H9 (cell line): ENCODE measurements around the gene ABCF2. TPM values are rescaled to one million over a fixed set of nuclear protein-coding genes. Genes with fewer than 3 reads are reported as not detected.

ENCODE experiments used
- DNase-seq: peaks from one replicate; pipeline ENCODE4 v3.0.0-alpha.2; 2017
- H2AFZ ChIP-seq: one replicate; pipeline ENCODE4 v1.6.1; 2013; ENCODE audit warnings: mild to moderate bottlenecking, low read length, control low read depth, moderate library complexity
- H2AK5ac ChIP-seq: 2 replicates; pipeline ENCODE4 v1.6.1; 2013; ENCODE audit warnings: low read length, control low read depth, mixed read lengths; ENCODE audit not compliant: insufficient read length
- H2BK120ac ChIP-seq: one replicate; pipeline ENCODE4 v1.6.1; 2013; ENCODE audit warnings: low read depth, mild to moderate bottlenecking, low read length, control low read depth, inconsistent platforms; ENCODE audit not compliant: poor library complexity, severe bottlenecking
- H2BK12ac ChIP-seq: 2 replicates; pipeline ENCODE4 v1.6.1; 2013; ENCODE audit warnings: low read length, control low read depth, mixed read lengths, low read depth; ENCODE audit not compliant: insufficient read length
- H2BK15ac ChIP-seq: 2 replicates; pipeline ENCODE4 v1.6.1; 2013; ENCODE audit warnings: low read depth, low read length, control low read depth
- H2BK20ac ChIP-seq: one replicate; pipeline ENCODE4 v1.6.1; 2013; ENCODE audit warnings: low read depth, mild to moderate bottlenecking, low read length, control low read depth, inconsistent platforms; ENCODE audit not compliant: poor library complexity, severe bottlenecking
- H2BK5ac ChIP-seq: 2 replicates; pipeline ENCODE4 v1.6.1; 2013; ENCODE audit warnings: low read length, control low read depth, mixed read lengths; ENCODE audit not compliant: insufficient read length
- H3K14ac ChIP-seq: 2 replicates; pipeline ENCODE4 v1.6.1; 2013; ENCODE audit warnings: low read length, control low read depth; ENCODE audit not compliant: insufficient read depth
- H3K18ac ChIP-seq: 2 replicates; pipeline ENCODE4 v1.6.1; 2013; ENCODE audit warnings: low read depth, mild to moderate bottlenecking, mixed read lengths, low read length, control low read depth; ENCODE audit not compliant: insufficient read length
- H3K23ac ChIP-seq: 2 replicates; pipeline ENCODE4 v1.6.1; 2013; ENCODE audit warnings: low read length, control low read depth, mixed read lengths, low read depth; ENCODE audit not compliant: insufficient read length
- H3K23me2 ChIP-seq: 2 replicates; pipeline ENCODE4 v1.6.1; 2013; ENCODE audit warnings: low read depth, mild to moderate bottlenecking, mixed read lengths, low read length, control low read depth; ENCODE audit not compliant: insufficient read length, poor library complexity, severe bottlenecking
- H3K27ac ChIP-seq: 2 replicates; pipeline ENCODE4 v1.5.1; 2013; ENCODE audit warnings: low read length, control low read depth, mixed read lengths, low read depth; ENCODE audit not compliant: insufficient read length
- H3K27me3 ChIP-seq: 2 replicates; pipeline ENCODE4 v1.6.1; 2013; ENCODE audit warnings: low read length, control low read depth, inconsistent platforms; ENCODE audit not compliant: insufficient read depth
- H3K4ac ChIP-seq: 2 replicates; pipeline ENCODE4 v1.6.1; 2013; ENCODE audit warnings: low read depth, mild to moderate bottlenecking, control low read depth, inconsistent platforms, low read length, moderate library complexity
- H3K4me1 ChIP-seq: 2 replicates; pipeline ENCODE4 v1.6.1; 2013; ENCODE audit warnings: low read length, control low read depth, inconsistent platforms; ENCODE audit not compliant: insufficient read depth
- H3K4me2 ChIP-seq: 2 replicates; pipeline ENCODE4 v1.6.1; 2013; ENCODE audit warnings: low read length, control low read depth, mixed read lengths; ENCODE audit not compliant: insufficient read length, insufficient read depth
- H3K56ac ChIP-seq: 2 replicates; pipeline ENCODE4 v1.6.1; 2013; ENCODE audit warnings: low read depth, mild to moderate bottlenecking, mixed read lengths, low read length, control low read depth; ENCODE audit not compliant: insufficient read length
- H3K79me1 ChIP-seq: 2 replicates; pipeline ENCODE4 v1.6.1; 2013; ENCODE audit warnings: low read depth, mild to moderate bottlenecking, moderate library complexity, low read length, control low read depth, inconsistent platforms; ENCODE audit not compliant: insufficient read depth, poor library complexity, severe bottlenecking
- H3K79me2 ChIP-seq: 2 replicates; pipeline ENCODE4 v1.6.1; 2013; ENCODE audit warnings: low read length, control low read depth, inconsistent platforms; ENCODE audit not compliant: insufficient read depth
- H3K9ac ChIP-seq: 2 replicates; pipeline ENCODE4 v1.6.1; 2013; ENCODE audit warnings: low read length, control low read depth, mixed read lengths; ENCODE audit not compliant: insufficient read length; ENCODE audit errors: extremely low read depth
- H3K9me3 ChIP-seq: one replicate; pipeline ENCODE4 v1.6.1; 2013; ENCODE audit warnings: low read depth, low read length, inconsistent platforms; ENCODE audit not compliant: control insufficient read depth
- H3T11ph ChIP-seq: one replicate; pipeline ENCODE4 v1.6.1; 2013; ENCODE audit warnings: mild to moderate bottlenecking, low read length, control low read depth, inconsistent platforms
- H4K20me1 ChIP-seq: one replicate; pipeline ENCODE4 v1.6.1; 2013; ENCODE audit not compliant: control insufficient read depth, insufficient read length, insufficient read depth
- H4K5ac ChIP-seq: 2 replicates; pipeline ENCODE4 v1.6.1; 2013; ENCODE audit warnings: low read depth, mild to moderate bottlenecking, mixed read lengths, low read length, control low read depth; ENCODE audit not compliant: insufficient read length
- H4K8ac ChIP-seq: replicated peaks from 2 replicates; pipeline ENCODE4 v1.6.1; 2013; ENCODE audit warnings: low read length, control low read depth, mixed read lengths, low read depth; ENCODE audit not compliant: insufficient read length
- H4K91ac ChIP-seq: 2 replicates; pipeline ENCODE4 v1.6.1; 2013; ENCODE audit warnings: low read depth, mild to moderate bottlenecking, moderate library complexity, mixed read lengths, low read length, control low read depth; ENCODE audit not compliant: insufficient read length
- H3K27ac Mint-ChIP-seq, 3 experiments: 2 replicates in 2 of 3; 3 replicates in 1 of 3; pipeline ENCODE4 v1.8.0; 2020 to 2021; ENCODE audit warnings: mixed read lengths in 3 of 3, mild to moderate bottlenecking in 1 of 3, moderate library complexity in 1 of 3
- H3K27me3 Mint-ChIP-seq: 2 replicates; pipeline ENCODE4 v1.8.0; 2021; ENCODE audit warnings: low read depth, mild to moderate bottlenecking, moderate library complexity, mixed read lengths
- H3K36me3 Mint-ChIP-seq, 3 experiments: 2 replicates in 2 of 3; 3 replicates in 1 of 3; pipeline ENCODE4 v1.8.0; 2020 to 2021; ENCODE audit warnings: low read depth in 3 of 3, mixed read lengths in 3 of 3; ENCODE audit not compliant: insufficient read depth in 1 of 3
- H3K4me1 Mint-ChIP-seq, 2 experiments: 2 replicates each; pipeline ENCODE4 v1.8.0; 2020; ENCODE audit warnings: mixed read lengths in 2 of 2
- H3K4me3 Mint-ChIP-seq, 2 experiments: 2 replicates in 1 of 2; 3 replicates in 1 of 2; pipeline ENCODE4 v1.8.0; 2020 to 2021; ENCODE audit warnings: mild to moderate bottlenecking in 2 of 2, mixed read lengths in 2 of 2, moderate library complexity in 1 of 2
- H3K9me3 Mint-ChIP-seq, 2 experiments: 2 replicates in 1 of 2; 3 replicates in 1 of 2; pipeline ENCODE4 v1.8.0; 2020; ENCODE audit warnings: mild to moderate bottlenecking in 2 of 2, mixed read lengths in 2 of 2, moderate library complexity in 1 of 2
- WGBS: extraction: QIAGEN DNeasy Blood & Tissue Kit; methylation state at CpG from one replicate; pipeline ENCODE4 v1.1.7; 2013; ENCODE audit warnings: missing lambda C conversion rate, low lambda C conversion rate, mixed read lengths; ENCODE audit not compliant: insufficient read length; ENCODE audit errors: extremely low coverage; 5-methylcytosine and 5-hydroxymethylcytosine counted together
- total RNA-seq: library from RNA; stranded (reverse); gene quantifications from 2 replicates; pipeline ENCODE4 v1.2.1, GENCODE V29; 2021
- TF ChIP-seq, protein P1 (sequence below): fragments of 200-600 bp; sonication (generic); conservative IDR thresholded peaks from 3 replicates; pipeline ENCODE4 v1.8.0; 2021; ENCODE audit warnings: antibody characterized with exemption, mild to moderate bottlenecking

ABCF2 gene
- total RNA-seq, 1 experiment from 2014 or later: 70.1 TPM

DNA sequence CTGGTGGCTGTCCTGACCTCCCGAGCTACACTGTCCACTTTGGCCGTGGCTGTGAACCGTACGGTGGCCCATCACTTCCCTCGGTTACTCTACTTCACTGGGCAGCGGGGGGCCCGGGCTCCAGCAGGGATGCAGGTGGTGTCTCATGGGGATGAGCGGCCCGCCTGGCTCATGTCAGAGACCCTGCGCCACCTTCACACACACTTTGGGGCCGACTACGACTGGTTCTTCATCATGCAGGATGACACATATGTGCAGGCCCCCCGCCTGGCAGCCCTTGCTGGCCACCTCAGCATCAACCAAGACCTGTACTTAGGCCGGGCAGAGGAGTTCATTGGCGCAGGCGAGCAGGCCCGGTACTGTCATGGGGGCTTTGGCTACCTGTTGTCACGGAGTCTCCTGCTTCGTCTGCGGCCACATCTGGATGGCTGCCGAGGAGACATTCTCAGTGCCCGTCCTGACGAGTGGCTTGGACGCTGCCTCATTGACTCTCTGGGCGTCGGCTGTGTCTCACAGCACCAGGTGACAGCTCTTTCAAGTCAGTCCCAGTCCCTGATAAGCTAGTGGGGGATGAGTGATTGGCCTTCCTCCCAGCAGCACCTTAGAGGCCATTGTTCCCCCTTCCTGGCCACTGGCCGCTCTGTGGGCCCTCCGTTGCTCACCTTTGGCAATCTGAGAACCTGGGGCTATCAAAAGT lies 8.2 kb upstream of the ABCF2 start:
- no peak overlapping the region for H2BK15ac ChIP-seq
- no peak overlapping the region for H4K91ac ChIP-seq

More for the DNA sequence above, 8.2 kb upstream of the ABCF2 start:
- Mint-ChIP-seq H3K36me3 (peaks cover 2 to 27% (median 19%) of the 10 kb centered on the region in 3 experiments; a peak in 6 of 7 replicates), H3K27ac (no peak overlapping the region), H3K4me3 (no peak overlapping the region; a peak in 1 of 5 replicates), H3K27me3 (no peaks in the 10 kb centered on the region; the same call in 1 of the 2 replicates), H3K4me1 (peaks cover 17 to 18% of the 10 kb centered on the region in 2 experiments), H3K9me3 (no peaks in the 10 kb centered on the region)
- no peak overlapping the region for H3K18ac ChIP-seq
- H2BK12ac ChIP-seq: no peak overlapping the region
- H3K23me2 ChIP-seq: peaks cover 9% of the 10 kb centered on the region
- H3K14ac ChIP-seq: no peak overlapping the region
- peaks cover 6% of the 10 kb centered on the region; the same call in 1 of the 2 replicates for H3K79me2 ChIP-seq
- no peak overlapping the region for H3K9ac ChIP-seq
- H2AK5ac ChIP-seq: no peak overlapping the region
- H2AFZ ChIP-seq: no peak overlapping the region
- no peak overlapping the region for H2BK120ac ChIP-seq
- H4K8ac ChIP-seq: no peak overlapping the region
- no peak overlapping the region for H3K4me2 ChIP-seq
- H3K79me1 ChIP-seq: no peaks in the 10 kb centered on the region
- no peaks in the 10 kb centered on the region for H3K9me3 ChIP-seq
- no CpG with 5 or more reads among the region's 28 CpGs for whole genome bisulfite sequencing
- H3K27me3 ChIP-seq: no peaks in the 10 kb centered on the region
- no peaks in the 10 kb centered on the region; the same call in 1 of the 2 replicates for H3K4me1 ChIP-seq
- no peak for DNase-seq
- no peak overlapping the region for H3K27ac ChIP-seq
- no peak overlapping the region for H2BK5ac ChIP-seq
- H4K20me1 ChIP-seq: no peaks in the 10 kb centered on the region
- TF ChIP-seq, protein P1, sequence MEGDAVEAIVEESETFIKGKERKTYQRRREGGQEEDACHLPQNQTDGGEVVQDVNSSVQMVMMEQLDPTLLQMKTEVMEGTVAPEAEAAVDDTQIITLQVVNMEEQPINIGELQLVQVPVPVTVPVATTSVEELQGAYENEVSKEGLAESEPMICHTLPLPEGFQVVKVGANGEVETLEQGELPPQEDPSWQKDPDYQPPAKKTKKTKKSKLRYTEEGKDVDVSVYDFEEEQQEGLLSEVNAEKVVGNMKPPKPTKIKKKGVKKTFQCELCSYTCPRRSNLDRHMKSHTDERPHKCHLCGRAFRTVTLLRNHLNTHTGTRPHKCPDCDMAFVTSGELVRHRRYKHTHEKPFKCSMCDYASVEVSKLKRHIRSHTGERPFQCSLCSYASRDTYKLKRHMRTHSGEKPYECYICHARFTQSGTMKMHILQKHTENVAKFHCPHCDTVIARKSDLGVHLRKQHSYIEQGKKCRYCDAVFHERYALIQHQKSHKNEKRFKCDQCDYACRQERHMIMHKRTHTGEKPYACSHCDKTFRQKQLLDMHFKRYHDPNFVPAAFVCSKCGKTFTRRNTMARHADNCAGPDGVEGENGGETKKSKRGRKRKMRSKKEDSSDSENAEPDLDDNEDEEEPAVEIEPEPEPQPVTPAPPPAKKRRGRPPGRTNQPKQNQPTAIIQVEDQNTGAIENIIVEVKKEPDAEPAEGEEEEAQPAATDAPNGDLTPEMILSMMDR: no peak
- no peak overlapping the region for H3K23ac ChIP-seq
- H4K5ac ChIP-seq: no peak overlapping the region
- no peak overlapping the region for H3K56ac ChIP-seq
- H3T11ph ChIP-seq: no peak overlapping the region
- no peak overlapping the region for H3K4ac ChIP-seq
- no peak overlapping the region for H2BK20ac ChIP-seq
